ENCODE measurements around the gene USP35. TPM values are rescaled to one million over a fixed set of nuclear protein-coding genes. Genes with fewer than 3 reads are reported as not detected.

Gene USP35
- polyA plus RNA-seq, 2 of the 4 experiments (the other 2 are of a cell fraction), result 3.8 to 5.8 TPM

DNA sequence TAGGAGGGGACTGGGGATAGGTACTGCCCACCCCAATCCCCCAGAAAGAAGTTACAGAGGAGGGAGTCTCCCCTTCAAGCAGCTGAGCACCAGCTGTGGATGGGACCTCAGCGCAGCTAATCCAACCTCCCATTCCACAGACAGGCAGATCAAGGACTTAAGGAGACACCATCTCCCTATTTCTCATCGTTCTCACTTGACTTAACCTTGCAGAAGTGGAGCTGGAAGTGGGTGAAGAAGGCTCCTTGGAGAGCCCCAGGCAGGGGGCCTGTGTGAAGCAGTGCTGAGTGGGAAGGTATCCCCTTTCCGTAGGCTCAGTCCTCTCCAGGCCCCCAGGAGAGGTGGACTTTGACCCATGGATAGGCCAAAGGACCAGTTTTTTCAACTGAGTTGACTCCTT, 27.3 kb downstream of the USP35 start:
- DNase-seq (ENCODE audit: low read depth in 1 of 2, low spot score in 1 of 2), result no peak
- Histone ChIP-seq H3K4me2 (no peak overlapping the region), H3K4me3 (no peak overlapping the region), H3K4me1 (no peaks in the 10 kb centered on the region), H3K9me3 (no peaks in the 10 kb centered on the region), H3K27ac (no peak overlapping the region)
- ChIA-PET CTCF (interaction anchor here (1.2 kb wide), 1 partner anchor 348 kb away, joined by 5 read pairs; no protein-coding TSS in a partner anchor), POLR2A (no interaction called here)
- no peak for FAIRE-seq
- no peak for ATAC-seq
- TF ChIP-seq HOXB5 (CRISPR knock-in tag; IDR thresholded peaks at IDR 0.05), result no peak
- 89% methylated on average over 3 of the region's 3 CpGs for WGBS (ENCODE audit: missing lambda C conversion rate)

- no peaks in the 10 kb centered on the region for H3K4me1 ChIP-seq
- no peak overlapping the region for H3K4me3 ChIP-seq
- no peak for FAIRE-seq
- POLR2A ChIA-PET, result no interaction called here
- peak in 1 of 2 experiments; percentile 16 for DNase-seq (ENCODE audit: low read depth in 1 of 2, low spot score in 1 of 2)
- WGBS (ENCODE audit: missing lambda C conversion rate), result 97% methylated on average over 5 of the region's 5 CpGs
- no peak for TF ChIP-seq PBX3 (IDR thresholded peaks at IDR 0.05)
- TF ChIP-seq NPAS2 (CRISPR knock-in tag; IDR thresholded peaks at IDR 0.05; ENCODE audit: borderline replicate concordance), result no peak
- TF ChIP-seq FOXS1 (CRISPR knock-in tag; IDR thresholded peaks at IDR 0.05), result no peak
- TF ChIP-seq RFX5 (IDR thresholded peaks at IDR 0.05), result no peak
- no peak for TF ChIP-seq POLR2A (IDR thresholded peaks at IDR 0.05; ENCODE audit: low read length)
- TF ChIP-seq HOXA7 (CRISPR knock-in tag; IDR thresholded peaks at IDR 0.05), result no peak
- no peak for TF ChIP-seq POLR2AphosphoS2 (conservative IDR thresholded peaks at IDR 0.05; ENCODE audit: low read length)
- TF ChIP-seq MYC (IDR thresholded peaks at IDR 0.05; ENCODE audit: borderline replicate concordance, low read length), result no peak
- TF ChIP-seq EHF (CRISPR knock-in tag; IDR thresholded peaks at IDR 0.05), result no peak
- no peak for TF ChIP-seq REST (IDR thresholded peaks at IDR 0.05)
- no peak for TF ChIP-seq MAFK (IDR thresholded peaks at IDR 0.05; ENCODE audit: partially characterized antibody)
- TF ChIP-seq PHF8 (IDR thresholded peaks at IDR 0.05; ENCODE audit: borderline replicate concordance, low read depth), result no peak
- no peak overlapping the region for H3K27ac ChIP-seq
- CTCF ChIA-PET, result interaction anchor here (1.2 to 1.3 kb wide), 2 partner anchors 11 to 348 kb away, joined by 4 to 5 read pairs; no protein-coding TSS in a partner anchor
- ATAC-seq, result peak in 1 of 2 experiments; percentile 23; a peak in 2 of 6 replicates
- H3K9me3 ChIP-seq, result no peaks in the 10 kb centered on the region
- no peak overlapping the region for H3K4me2 ChIP-seq
Observed at GRCh38 chr11:78216571-78217287, 28.0 kb downstream of the USP35 start.

- Histone ChIP-seq H3K4me2 (no peak overlapping the region), H3K27ac (no peak overlapping the region), H3K4me3 (no peak overlapping the region), H3K9me3 (no peaks in the 10 kb centered on the region), H3K4me1 (no peaks in the 10 kb centered on the region)
- FAIRE-seq (no peak), ATAC-seq (no peak), DNase-seq (ENCODE audit: low read depth in 1 of 2, low spot score in 1 of 2) (no peak)
- ChIA-PET POLR2A (no interaction called here), CTCF (interaction anchor here (1.1 to 2.8 kb wide), 3 partner anchors 10 to 346 kb away, joined by 3 to 19 read pairs (median 4); no protein-coding TSS in a partner anchor)
- TF ChIP-seq NPAS2 (CRISPR knock-in tag; IDR thresholded peaks at IDR 0.05; ENCODE audit: borderline replicate concordance) (no peak), JUN (IDR thresholded peaks at IDR 0.05) (no peak), FOSB (CRISPR knock-in tag; IDR thresholded peaks at IDR 0.05) (no peak), HOXA7 (CRISPR knock-in tag; IDR thresholded peaks at IDR 0.05) (no peak), CBX8 (IDR thresholded peaks at IDR 0.05) (no peak), CBX2 (IDR thresholded peaks at IDR 0.05; ENCODE audit: borderline replicate concordance, low read depth) (no peak), NR3C1 (IDR thresholded peaks at IDR 0.05) (no peak), RAD21 (conservative IDR thresholded peaks at IDR 0.05 in 1 of 2, IDR thresholded peaks at IDR 0.05 in 1 of 2) (no peak)
- TF ChIP-seq, protein P1, sequence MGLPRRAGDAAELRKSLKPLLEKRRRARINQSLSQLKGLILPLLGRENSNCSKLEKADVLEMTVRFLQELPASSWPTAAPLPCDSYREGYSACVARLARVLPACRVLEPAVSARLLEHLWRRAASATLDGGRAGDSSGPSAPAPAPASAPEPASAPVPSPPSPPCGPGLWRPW (IDR thresholded peaks at IDR 0.05), result no peak
- WGBS (ENCODE audit: missing lambda C conversion rate), result 90% methylated on average over 14 of the region's 14 CpGs
Observed at GRCh38 chr11:78217650-78218541, 29.2 kb downstream of the USP35 start.

All from A549 (cell line).